Fibroblast of mammary gland (primary cell): ENCODE measurements around the gene PRIM2.
"Not testable (repeated sequence)": the region's sequence is repeated elsewhere in the genome, so short reads cannot be mapped to it uniquely, and the experiment has no call there.

Experiments used
- DNase-seq: peaks from one replicate; pipeline ENCODE4 v3.0.0-alpha.2; 2010; ENCODE audit warnings: low read depth
- H3K4me3 ChIP-seq: 2 replicates; pipeline ENCODE4 v1.5.1; 2011; ENCODE audit warnings: low read depth, mild to moderate bottlenecking, low read length, moderate library complexity; ENCODE audit not compliant: control insufficient read depth
- TF ChIP-seq, protein P1 (sequence below): conservative IDR thresholded peaks from 2 replicates; pipeline ENCODE4 v1.5.1; 2011; ENCODE audit warnings: low read depth, low read length, inconsistent platforms; ENCODE audit not compliant: control insufficient read depth, insufficient read depth

The PRIM2 gene

DNA sequence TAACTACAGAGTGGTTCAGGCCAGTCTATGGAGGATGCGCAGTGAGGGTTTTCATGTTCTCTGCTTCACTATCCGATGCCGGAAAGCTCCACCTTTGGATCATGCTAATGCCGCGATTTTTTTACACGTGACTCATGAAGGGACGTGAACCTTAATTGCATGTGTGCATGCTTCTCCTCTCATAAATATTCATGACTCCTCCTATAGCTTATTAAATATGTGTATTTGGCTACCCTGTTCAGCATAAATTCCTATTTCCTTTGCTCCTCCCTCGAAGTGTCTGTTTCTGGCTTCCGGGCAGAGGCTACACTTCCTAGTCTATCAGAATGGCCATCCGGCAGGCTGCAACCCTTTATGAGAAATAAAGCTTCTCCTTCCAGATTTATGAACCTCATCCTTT is 185.0 kb downstream of the PRIM2 start:
- not testable (repeated sequence) for DNase-seq, H3K4me3 ChIP-seq

DNA sequence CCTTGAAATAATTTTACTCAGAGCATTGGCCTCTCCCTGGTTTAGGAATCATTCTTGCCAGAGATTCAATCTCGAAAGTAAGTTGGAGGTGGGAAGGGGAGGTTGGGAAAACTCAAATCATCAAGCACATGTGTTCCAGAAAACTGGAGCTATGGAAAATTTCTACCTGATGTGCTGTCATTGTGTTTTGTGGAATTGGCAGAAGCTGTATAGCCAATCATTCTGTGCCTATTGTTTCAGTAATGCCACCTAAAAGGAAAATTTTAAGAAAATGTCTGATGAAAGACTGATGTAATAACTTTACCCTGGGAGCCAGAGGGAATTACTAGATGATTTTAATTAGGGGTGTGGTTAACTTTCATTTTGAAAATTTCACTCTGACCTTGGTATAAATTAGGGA is 187.8 kb downstream of the PRIM2 start:
- DNase-seq, H3K4me3 ChIP-seq: not testable (repeated sequence)

DNA sequence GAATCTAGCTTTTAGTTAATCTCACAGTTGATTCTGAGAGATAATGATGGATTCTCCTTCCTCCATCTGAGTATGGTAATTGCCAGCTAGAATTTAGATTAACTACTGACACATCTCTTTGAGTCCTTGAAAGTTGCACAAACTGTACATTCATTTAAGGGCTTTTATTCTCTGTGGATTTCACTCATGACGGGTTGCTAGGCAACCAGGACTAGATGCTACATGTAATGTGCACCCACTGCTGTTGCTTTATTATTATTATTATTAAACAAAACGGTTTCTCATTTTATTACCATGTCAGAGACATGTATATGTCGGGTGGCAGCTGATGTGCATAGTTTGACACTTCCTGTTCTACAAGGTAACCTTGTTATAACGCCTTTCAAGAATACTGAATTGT is 193.0 kb downstream of the PRIM2 start:
- DNase-seq, H3K4me3 ChIP-seq: not testable (repeated sequence)

DNA sequence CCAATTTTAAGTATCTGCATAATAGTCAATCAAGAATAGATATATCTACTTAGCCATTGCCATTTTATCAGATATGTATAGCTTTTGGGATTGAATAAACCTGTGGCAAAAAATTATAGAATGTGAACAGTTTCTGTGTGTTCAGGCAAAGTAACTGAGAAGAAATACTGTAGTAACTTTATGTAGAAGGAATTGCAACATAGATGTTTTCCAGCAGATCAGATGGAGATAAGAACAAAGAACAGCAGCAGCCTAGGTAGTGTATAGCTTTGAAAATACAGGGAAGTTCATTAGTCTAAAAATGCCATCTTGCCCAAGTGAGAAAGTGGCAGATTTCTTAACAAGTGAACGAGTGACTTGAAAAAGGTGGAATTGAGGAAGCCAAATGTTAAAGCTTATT is 197.7 kb downstream of the PRIM2 start:
- not testable (repeated sequence) for H3K4me3 ChIP-seq, DNase-seq

DNA sequence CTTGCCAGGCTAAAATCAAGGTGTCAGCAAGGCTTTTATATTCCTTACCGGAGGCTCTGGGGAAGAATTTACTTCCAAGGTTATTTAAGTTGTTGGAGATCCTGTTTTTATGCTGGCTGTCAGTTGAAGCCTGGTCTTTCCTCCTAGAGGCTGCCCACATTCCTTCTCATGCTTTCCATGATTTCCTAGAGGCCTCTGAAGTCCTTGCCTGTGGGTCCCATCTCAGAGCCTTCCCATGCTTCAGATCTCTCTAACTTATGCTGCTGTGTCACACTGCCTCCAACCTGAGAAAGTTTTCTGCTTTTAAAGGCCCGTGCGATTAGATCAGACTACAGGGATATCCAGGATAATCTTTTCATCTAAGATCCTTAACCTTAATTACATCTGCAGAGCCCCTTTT is 198.4 kb downstream of the PRIM2 start:
- H3K4me3 ChIP-seq, DNase-seq: not testable (repeated sequence)

DNA sequence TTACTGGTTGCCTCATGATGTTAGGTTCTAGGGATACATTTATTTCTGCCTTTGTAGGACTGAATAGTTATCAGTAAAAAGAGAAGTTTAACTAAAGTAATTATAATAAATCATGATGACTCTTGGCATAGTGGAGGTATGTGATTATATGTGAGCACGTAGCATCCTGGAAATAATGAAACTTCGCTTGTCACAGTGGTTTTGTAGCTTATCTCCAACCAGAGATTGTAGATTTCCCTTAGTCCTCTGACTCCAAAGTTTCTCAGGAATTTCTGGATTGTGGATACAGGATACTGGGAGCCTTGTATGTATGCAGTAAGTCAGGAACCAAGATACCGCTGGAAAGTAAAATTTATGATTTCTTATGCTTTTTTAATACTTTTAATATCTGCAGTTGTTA is 199.3 kb downstream of the PRIM2 start:
- H3K4me3 ChIP-seq: not testable (repeated sequence)

DNA sequence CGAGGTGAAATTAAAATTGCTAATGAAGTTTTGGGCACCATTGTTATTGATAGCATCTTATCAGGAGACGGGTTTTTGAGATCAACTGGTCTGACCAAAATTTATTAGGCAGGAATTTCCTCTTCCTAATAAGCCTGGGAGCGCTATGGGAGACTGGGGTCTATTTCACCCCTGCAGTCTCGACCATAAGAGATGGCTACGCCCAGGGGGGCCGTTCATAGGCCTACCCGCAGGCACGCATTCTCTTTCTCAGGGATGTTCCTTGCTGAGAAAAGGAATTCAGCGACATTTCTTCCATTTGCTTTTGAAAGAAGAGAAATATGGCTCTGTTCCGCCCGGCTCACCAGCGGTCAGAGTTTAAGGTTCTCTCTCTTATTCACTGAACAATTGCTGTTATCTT is 201.8 kb downstream of the PRIM2 start:
- H3K4me3 ChIP-seq, DNase-seq: not testable (repeated sequence)

More for the DNA sequence above, 199.3 kb downstream of the PRIM2 start:
- not testable (repeated sequence) for DNase-seq

DNA sequence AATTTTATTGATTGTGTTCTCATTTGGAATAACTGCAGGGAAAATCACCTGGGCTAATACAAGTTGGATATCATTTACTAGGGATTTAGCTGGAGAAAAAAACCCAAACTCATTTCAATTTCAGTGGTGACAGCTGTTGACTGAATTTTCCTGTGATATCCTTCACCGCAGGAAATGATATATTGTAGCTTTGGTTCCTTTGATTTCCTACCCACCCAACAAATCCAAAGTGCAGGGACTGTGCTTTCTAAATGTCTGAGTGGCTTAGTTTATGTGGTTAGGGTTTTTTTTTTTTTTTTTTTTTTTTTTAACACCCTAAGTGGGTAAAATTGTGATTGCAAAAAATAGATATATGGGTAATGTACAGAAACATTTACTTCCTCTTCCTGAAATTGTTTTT is 203.7 kb downstream of the PRIM2 start:
- H3K4me3 ChIP-seq, DNase-seq: not testable (repeated sequence)

DNA sequence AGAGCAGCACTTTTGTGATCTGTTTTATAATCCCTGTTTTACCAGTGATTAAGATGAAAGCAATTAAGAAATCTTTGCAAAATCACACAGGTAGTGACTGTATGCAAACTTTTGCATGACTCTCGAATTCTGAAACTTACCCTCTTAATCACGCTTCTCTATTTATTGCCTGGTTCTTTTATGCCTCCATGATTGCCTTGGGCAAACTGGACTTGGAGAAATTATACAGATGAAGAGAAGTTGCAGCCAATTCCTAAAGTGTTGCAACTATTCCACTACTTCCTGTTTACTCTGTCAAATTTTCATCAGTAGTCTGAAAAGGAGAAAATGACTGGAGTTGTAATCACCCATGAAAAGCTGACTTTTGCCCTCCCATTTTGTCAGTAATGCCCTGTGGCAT is 205.8 kb downstream of the PRIM2 start:
- not testable (repeated sequence) for H3K4me3 ChIP-seq, DNase-seq

DNA sequence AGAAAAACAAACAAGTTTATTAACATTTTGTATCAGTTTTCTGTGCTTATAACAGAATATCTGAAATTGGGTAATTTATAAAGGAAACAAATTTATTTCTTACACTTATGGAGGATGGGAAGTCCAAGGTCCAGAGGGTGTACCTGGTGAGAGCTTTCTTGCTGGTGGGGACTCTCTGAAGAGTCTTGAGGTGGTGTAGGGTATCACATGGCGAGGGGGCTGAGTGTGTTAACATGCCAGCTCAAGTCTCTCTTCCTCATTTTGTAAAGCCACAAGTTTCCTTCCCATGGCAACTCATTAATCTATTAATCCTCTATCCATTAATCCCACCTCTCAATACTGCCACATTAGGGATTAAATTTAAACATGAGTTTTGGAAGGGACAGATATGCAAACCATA is 212.3 kb downstream of the PRIM2 start:
- H3K4me3 ChIP-seq, DNase-seq: not testable (repeated sequence)

DNA sequence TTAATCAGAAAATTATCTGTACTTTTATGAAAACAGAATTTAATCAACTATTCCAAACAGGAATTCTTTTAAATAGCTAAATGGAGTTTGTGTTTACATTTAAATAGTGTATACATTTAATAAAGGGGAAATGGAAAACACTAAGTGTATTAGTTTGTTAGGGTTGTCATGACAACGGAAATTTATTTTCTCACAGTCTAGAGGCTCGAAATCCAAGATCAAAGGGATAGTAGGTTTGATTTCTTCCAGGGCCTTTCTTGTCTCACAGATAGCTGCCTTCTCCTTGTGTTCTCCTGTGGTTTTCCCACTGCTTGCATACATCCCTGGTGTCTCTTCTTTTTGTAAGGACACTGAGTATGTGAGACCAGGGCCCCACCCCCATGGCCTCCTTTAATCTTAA is 215.2 kb downstream of the PRIM2 start:
- DNase-seq, H3K4me3 ChIP-seq: not testable (repeated sequence)

DNA sequence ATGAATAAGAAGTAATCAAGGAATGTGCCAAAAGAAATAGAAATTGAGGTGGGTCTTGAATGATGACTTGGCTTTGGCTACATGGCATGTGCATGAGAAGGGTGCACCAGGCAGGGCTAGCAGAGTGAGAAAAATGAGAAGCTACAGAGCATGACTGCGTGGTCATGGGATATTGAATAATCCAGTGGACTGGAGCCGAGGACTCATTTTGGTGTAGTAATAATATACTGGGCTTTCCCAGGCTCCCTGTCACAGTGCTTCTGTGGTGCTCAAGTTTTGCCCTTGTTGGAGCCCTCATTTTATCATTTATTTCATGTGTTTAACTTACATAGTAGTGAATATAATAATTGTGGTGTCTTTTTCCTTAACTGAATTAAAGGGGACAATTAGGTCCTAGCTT is 217.7 kb downstream of the PRIM2 start:
- not testable (repeated sequence) for H3K4me3 ChIP-seq
- DNase-seq: peak; percentile 12

DNA sequence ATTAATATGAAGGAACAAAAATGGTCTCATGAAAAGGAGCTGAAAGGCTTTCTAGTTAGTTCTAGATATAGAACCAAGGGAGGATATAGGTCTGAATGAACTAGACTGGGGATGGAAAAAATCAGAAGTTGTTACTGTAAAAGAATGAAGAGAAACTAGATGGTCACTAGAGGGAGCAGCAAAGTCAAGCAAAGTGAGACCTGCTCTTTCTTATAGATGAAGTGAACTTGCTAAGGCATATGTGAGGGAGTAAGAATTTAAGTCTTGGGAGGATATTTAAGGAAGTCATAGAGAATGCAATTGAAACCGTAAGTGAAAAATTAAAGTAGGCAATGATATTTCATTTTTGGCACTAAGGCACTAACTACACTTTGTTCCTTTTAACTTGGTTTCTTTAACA is 218.6 kb downstream of the PRIM2 start:
- TF ChIP-seq, protein P1, sequence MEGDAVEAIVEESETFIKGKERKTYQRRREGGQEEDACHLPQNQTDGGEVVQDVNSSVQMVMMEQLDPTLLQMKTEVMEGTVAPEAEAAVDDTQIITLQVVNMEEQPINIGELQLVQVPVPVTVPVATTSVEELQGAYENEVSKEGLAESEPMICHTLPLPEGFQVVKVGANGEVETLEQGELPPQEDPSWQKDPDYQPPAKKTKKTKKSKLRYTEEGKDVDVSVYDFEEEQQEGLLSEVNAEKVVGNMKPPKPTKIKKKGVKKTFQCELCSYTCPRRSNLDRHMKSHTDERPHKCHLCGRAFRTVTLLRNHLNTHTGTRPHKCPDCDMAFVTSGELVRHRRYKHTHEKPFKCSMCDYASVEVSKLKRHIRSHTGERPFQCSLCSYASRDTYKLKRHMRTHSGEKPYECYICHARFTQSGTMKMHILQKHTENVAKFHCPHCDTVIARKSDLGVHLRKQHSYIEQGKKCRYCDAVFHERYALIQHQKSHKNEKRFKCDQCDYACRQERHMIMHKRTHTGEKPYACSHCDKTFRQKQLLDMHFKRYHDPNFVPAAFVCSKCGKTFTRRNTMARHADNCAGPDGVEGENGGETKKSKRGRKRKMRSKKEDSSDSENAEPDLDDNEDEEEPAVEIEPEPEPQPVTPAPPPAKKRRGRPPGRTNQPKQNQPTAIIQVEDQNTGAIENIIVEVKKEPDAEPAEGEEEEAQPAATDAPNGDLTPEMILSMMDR: peak; percentile 41
- not testable (repeated sequence) for H3K4me3 ChIP-seq
- DNase-seq: peak; percentile 62

DNA sequence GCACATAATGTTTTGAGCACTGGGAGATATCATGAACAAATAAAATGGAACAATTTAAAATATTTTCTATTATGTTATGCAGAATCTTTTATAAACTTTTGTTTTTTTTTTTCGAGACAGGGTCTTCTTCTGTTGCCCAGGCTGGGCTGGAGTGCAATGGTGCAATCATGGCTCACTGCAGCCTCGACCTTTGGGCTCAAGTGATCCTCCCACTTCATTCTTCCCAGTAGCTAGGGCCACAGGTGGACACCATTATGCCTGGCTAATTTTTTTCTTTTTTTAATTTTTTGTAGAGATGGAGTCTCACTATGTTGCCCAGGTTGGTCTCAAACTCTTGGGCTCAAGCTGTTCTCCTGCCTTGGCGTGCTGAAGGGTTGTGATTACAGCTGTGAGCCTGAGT is 220.5 kb downstream of the PRIM2 start:
- H3K4me3 ChIP-seq, DNase-seq: not testable (repeated sequence)

DNA sequence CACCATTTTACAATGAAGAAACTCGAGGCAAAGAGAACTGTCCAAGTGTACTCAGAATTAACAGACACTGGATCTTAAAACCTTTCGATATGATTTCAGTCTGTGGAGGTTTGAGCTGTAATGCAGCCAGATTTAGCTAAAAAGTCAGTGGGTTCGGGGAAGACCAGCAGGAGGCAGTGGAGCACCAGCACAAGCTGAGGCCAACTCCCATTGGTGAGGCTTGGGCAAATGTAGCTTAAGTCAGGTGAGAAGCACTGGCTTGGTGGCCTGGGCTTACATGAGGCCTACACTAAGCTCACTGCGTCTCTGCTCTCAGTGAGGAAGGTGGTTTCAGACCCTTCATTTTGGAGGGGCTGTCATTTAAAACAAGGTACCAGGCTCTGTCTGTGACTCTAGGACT is 234.5 kb downstream of the PRIM2 start:
- not testable (repeated sequence) for DNase-seq, H3K4me3 ChIP-seq

DNA sequence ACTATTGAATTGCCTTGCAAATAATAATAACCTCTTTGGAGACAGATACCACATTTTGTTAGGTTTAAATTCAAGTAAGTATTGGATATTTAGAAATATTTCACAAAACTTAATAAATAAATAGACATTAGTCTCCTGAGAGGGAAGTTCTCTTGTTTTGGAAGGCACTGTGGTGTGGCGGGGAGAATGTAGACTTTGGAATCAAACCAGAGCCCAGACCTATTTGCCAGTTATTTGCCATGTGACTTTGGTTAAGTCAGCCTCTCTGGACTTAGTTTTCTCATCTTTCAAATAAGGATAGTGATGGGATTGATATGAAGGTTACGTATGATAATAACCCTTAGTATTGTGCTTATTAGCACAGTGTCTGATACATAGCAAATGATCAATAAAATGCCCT is 240.4 kb downstream of the PRIM2 start:
- not testable (repeated sequence) for DNase-seq

DNA sequence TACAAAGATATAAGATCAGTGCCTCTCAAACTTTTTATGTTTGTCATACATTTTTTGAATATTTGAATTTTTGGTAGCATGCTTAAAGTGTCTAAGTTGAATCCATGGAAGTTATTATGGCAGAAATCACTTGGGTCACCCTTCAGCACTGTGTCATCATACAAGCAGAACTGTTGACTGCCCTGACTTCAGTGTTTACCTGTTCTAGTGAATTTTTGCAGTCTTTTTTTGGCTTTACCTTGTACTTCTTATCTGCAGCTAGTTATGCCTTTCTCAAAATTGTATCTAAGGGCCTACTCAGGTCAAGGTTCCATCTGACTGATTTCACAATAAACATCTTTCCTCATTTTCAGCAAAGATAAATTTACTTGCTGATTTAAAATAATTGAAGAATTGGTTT is 241.7 kb downstream of the PRIM2 start:
- not testable (repeated sequence) for DNase-seq, H3K4me3 ChIP-seq

More for the DNA sequence above, 240.4 kb downstream of the PRIM2 start:
- H3K4me3 ChIP-seq: not testable (repeated sequence)

DNA sequence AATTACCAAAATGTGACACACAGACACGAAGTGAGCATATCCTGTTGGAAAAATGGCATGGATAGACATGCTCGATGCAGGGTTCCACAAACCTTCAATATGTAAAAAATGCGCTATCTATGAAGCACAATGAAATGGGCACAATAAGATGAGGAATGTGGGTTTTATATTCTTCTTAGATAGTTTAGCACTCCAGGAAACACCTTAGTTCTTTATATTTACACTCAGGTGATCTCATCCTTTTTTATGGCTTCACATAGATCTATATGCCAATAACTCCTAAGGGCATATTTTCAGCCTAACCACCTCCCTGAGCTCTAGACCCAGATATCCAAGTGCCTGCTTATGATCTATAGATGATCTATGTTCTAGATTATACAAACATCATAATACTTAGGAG is 244.8 kb downstream of the PRIM2 start:
- not testable (repeated sequence) for DNase-seq

DNA sequence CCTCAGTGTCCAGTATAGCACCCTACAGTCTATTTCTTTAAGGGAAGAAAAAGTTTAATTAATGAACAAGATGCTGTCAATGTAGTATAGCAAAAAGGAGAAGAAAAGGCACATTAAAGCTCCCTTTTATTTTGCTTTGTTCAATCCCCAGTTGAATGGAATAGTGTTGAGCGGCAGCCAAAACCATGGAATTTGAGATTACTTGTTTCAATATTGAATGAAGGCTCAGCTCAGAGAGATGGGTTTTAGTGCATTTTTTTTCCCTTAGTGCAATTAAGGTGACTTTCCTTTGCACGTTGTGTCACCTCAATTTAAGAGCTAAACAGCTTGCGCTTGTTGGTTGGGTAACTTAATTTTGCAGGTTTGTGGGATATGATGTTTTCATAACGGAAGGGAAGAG is 254.7 kb downstream of the PRIM2 start:
- not testable (repeated sequence) for DNase-seq, H3K4me3 ChIP-seq

More for the DNA sequence above, 244.8 kb downstream of the PRIM2 start:
- H3K4me3 ChIP-seq: not testable (repeated sequence)

DNA sequence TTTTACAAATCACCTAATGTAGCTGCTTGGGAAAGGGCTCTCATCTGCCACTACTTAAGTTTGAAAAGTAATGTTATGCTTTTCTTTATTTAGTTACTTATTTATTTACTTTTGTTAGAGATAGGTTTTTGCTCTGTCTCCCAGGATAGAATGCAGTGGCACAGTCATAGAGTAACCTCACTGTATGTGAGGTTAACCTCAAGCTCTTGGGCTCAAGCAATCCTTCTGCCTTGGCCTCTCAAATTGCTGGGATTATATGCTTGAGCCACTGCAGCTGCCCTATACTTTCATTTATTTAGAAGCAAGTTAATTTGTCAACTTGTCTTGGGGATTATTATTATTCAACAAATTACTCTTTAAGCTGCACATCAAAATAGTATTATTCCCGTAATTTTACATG is 255.4 kb downstream of the PRIM2 start:
- H3K4me3 ChIP-seq, DNase-seq: not testable (repeated sequence)
